Measurements from ENCODE around the gene RAPGEF1.

DNA sequence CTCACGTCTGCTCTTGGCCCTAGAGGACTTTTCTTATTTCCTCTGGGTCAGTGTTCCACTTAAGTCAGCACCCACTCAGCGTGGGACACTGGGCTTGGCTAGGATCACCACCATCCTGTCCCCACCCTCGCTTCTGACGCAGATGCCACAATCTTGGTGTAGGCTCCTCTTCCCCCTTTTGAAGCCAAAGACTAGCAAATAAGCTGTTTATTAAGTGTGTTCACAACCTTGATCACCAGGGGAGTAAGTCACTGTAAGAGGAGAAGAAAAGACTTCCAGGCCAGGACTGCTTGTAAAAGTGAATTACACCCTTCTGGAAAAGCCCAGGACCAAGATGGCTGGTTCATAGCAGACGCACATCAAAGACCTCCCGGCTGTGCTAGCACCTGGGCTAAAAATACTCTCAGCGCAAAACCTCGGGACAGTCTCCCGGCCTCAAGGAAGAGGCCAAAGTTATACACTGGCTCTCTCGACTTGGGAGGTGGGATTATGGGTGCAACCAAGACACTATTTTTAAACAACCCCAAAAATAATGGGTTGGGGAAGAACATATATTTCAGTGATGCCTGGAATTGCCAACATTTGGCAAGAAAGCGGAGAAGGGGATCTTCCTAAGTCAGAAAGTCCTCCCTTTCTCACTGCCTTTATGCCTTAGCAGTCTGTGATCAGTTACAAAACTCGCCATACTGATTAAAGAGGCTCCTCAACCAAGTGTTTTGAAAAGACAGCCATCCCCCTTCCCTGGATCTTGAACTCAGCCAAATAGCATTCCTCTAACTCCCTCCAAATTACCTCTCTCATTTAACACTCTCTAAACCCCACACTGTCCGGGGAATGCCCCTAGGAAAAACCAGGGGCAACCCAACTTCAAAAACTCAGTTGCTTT, 69.4 kb downstream of the RAPGEF1 start:
- TF ChIP-seq, protein P1, sequence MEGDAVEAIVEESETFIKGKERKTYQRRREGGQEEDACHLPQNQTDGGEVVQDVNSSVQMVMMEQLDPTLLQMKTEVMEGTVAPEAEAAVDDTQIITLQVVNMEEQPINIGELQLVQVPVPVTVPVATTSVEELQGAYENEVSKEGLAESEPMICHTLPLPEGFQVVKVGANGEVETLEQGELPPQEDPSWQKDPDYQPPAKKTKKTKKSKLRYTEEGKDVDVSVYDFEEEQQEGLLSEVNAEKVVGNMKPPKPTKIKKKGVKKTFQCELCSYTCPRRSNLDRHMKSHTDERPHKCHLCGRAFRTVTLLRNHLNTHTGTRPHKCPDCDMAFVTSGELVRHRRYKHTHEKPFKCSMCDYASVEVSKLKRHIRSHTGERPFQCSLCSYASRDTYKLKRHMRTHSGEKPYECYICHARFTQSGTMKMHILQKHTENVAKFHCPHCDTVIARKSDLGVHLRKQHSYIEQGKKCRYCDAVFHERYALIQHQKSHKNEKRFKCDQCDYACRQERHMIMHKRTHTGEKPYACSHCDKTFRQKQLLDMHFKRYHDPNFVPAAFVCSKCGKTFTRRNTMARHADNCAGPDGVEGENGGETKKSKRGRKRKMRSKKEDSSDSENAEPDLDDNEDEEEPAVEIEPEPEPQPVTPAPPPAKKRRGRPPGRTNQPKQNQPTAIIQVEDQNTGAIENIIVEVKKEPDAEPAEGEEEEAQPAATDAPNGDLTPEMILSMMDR (IDR thresholded peaks at IDR 0.05): no peak
- TF ChIP-seq POLR2A (IDR thresholded peaks at IDR 0.05): no peak

Data from testis (tissue), 2 donors.